ENCODE measurements around the gene PRSS57. TPM values are rescaled to one million over a fixed set of nuclear protein-coding genes. Genes with fewer than 3 reads are reported as not detected.

PRSS57 gene
- total RNA-seq, 1 experiment from 2014 or later: not detected

GRCh38 chr19:678791-679388 lies 16.4 kb downstream of the PRSS57 start:
- CTCF ChIA-PET: interaction anchor here (1.2 kb wide), 1 partner anchor 55 kb away, joined by 6 read pairs; no protein-coding TSS in a partner anchor
- intact Hi-C loops (cut with micrococcal nuclease; ENCODE audit: unreplicated experiment): no loop called here
- Mint-ChIP-seq H3K36me3 (ENCODE audit: insufficient read depth, unreplicated experiment) (peaks cover 18% of the 10 kb centered on the region), H3K4me3 (ENCODE audit: low read depth, unreplicated experiment) (peak overlapping the region; percentile 67), H3K27me3 (ENCODE audit: unreplicated experiment) (no peaks in the 10 kb centered on the region), H3K27ac (ENCODE audit: unreplicated experiment) (no peak overlapping the region), H3K9me3 (ENCODE audit: low read depth, unreplicated experiment) (no peaks in the 10 kb centered on the region), H3K4me1 (ENCODE audit: low read depth, unreplicated experiment) (no peaks in the 10 kb centered on the region)
- TF ChIP-seq CTCF (IDR thresholded peaks at IDR 0.05; ENCODE audit: unreplicated experiment): no peak
- no peak for DNase-seq
- BruUV-seq (replicated peaks): no TSS peak

GRCh38 chr19:677601-678436 lies 17.4 kb downstream of the PRSS57 start:
- Mint-ChIP-seq H3K9me3 (ENCODE audit: low read depth, unreplicated experiment) (no peaks in the 10 kb centered on the region), H3K36me3 (ENCODE audit: insufficient read depth, unreplicated experiment) (peaks cover 23% of the 10 kb centered on the region), H3K27me3 (ENCODE audit: unreplicated experiment) (no peaks in the 10 kb centered on the region), H3K4me3 (ENCODE audit: low read depth, unreplicated experiment) (no peak overlapping the region), H3K4me1 (ENCODE audit: low read depth, unreplicated experiment) (no peaks in the 10 kb centered on the region), H3K27ac (ENCODE audit: unreplicated experiment) (no peak overlapping the region)
- TF ChIP-seq CTCF (IDR thresholded peaks at IDR 0.05; ENCODE audit: unreplicated experiment): no peak
- DNase-seq: no peak
- BruUV-seq (replicated peaks): TSS peak; percentile 55
- intact Hi-C loops (cut with micrococcal nuclease; ENCODE audit: unreplicated experiment): no loop called here
- CTCF ChIA-PET: interaction anchor here (0.6 to 1.3 kb wide), 4 partner anchors 56 to 172 kb away, joined by 3 read pairs; no protein-coding TSS in a partner anchor

- Mint-ChIP-seq H3K36me3 (ENCODE audit: insufficient read depth, unreplicated experiment) (peaks cover 23% of the 10 kb centered on the region), H3K27ac (ENCODE audit: unreplicated experiment) (no peak overlapping the region), H3K4me1 (ENCODE audit: low read depth, unreplicated experiment) (no peaks in the 10 kb centered on the region), H3K27me3 (ENCODE audit: unreplicated experiment) (no peaks in the 10 kb centered on the region), H3K9me3 (ENCODE audit: low read depth, unreplicated experiment) (no peaks in the 10 kb centered on the region), H3K4me3 (ENCODE audit: low read depth, unreplicated experiment) (peak overlapping the region; percentile 63)
- CTCF ChIA-PET: interaction anchor here (0.6 to 1.3 kb wide), 3 partner anchors 57 to 171 kb away, joined by 3 read pairs; no protein-coding TSS in a partner anchor
- no TSS peak for BruUV-seq (replicated peaks)
- TF ChIP-seq CTCF (IDR thresholded peaks at IDR 0.05; ENCODE audit: unreplicated experiment): no peak
- intact Hi-C loops (cut with micrococcal nuclease; ENCODE audit: unreplicated experiment): no loop called here
- peak; percentile 64 for DNase-seq
These were observed 18.1 kb downstream of the PRSS57 start for GRCh38 chr19:677201-677600.

- no peak within 1 kb of the TSS for H3K27ac Mint-ChIP-seq (ENCODE audit: unreplicated experiment)
- intact Hi-C loops (cut with micrococcal nuclease; ENCODE audit: unreplicated experiment): no loop called here
- no peaks in the 10 kb centered on the region for H3K4me1 Mint-ChIP-seq (ENCODE audit: low read depth, unreplicated experiment)
- H3K9me3 Mint-ChIP-seq (ENCODE audit: low read depth, unreplicated experiment): no peaks in the 10 kb centered on the region
- no peak for TF ChIP-seq CTCF (IDR thresholded peaks at IDR 0.05; ENCODE audit: unreplicated experiment)
- peaks cover 23% of the 10 kb centered on the region for H3K36me3 Mint-ChIP-seq (ENCODE audit: insufficient read depth, unreplicated experiment)
- H3K27me3 Mint-ChIP-seq (ENCODE audit: unreplicated experiment): no peaks in the 10 kb centered on the region
- no TSS peak for BruUV-seq (replicated peaks)
- peak within 1 kb of the TSS; percentile 63 for H3K4me3 Mint-ChIP-seq (ENCODE audit: low read depth, unreplicated experiment)
- CTCF ChIA-PET: interaction anchor here (1.3 kb wide), 1 partner anchor 76 kb away, joined by 3 read pairs; no protein-coding TSS in a partner anchor
- no peak for DNase-seq
These were observed 18.7 kb downstream of the PRSS57 start, which contains the start of gene FSTL3 for GRCh38 chr19:676339-677105. TSS of gene FSTL3 (plus strand) at chr19:676392. CDS start at chr19:676424, 32 bp downstream.
